Endothelial cell of umbilical vein (primary cell): ENCODE data around the gene APBA2. TPM values are rescaled to one million over a fixed set of nuclear protein-coding genes. Genes with fewer than 3 reads are reported as not detected.

Source experiments
- BruUV-seq: library from RNA; stranded (reverse); fragments of 400-500 nt; replicated peaks from 2 replicates; lab custom pipeline; 2021; lab: Mats Ljungman, UMichigan
- CTCF ChIA-PET: fragments of 300-600, 350-600 bp; sonication (Branson Sonifier 250); formaldehyde crosslinking; loops from one replicate; lab custom pipeline; 2021; ENCODE audit warnings: antibody characterized with exemption, inconsistent platforms; lab: Charles Lee
- POLR2A ChIA-PET: fragments of 300-600, 350-600 bp; sonication (Branson Sonifier 250); formaldehyde crosslinking; loops from one replicate; lab custom pipeline; 2021; ENCODE audit warnings: antibody characterized with exemption, inconsistent platforms; lab: Charles Lee
- DNase-seq: peaks from one replicate; pipeline ENCODE4 v3.0.0-alpha.2; 2011; ENCODE audit warnings: low read depth, low spot score
- FAIRE-seq: peaks from 2 replicates; lab custom pipeline; 2011; peaks lifted over from hg19 to GRCh38; lab: Jason Lieb, UNC
- H2AFZ ChIP-seq: 2 replicates; pipeline ENCODE4 v1.6.0; 2012; ENCODE audit warnings: low read depth, low read length, control low read depth, inconsistent platforms
- H3K27ac ChIP-seq: 2 replicates; pipeline ENCODE4 v1.5.1; 2011; ENCODE audit warnings: low read depth, mild to moderate bottlenecking, control low read depth, low read length, moderate library complexity; ENCODE audit not compliant: insufficient read depth
- H3K27me3 ChIP-seq, 2 experiments: 2 replicates each; pipeline versions ENCODE4 v1.6.0 to v1.6.1; 2011; ENCODE audit warnings: low read length in 2 of 2, mixed read lengths in 1 of 2; ENCODE audit not compliant: control insufficient read depth in 2 of 2, insufficient read depth in 2 of 2
- H3K36me3 ChIP-seq, 2 experiments: 2 replicates in 1 of 2; 3 replicates in 1 of 2; pipeline ENCODE4 v1.5.1; 2011; ENCODE audit warnings: low read length in 2 of 2, mild to moderate bottlenecking in 1 of 2, moderate library complexity in 1 of 2; ENCODE audit not compliant: control insufficient read depth in 2 of 2, insufficient read depth in 2 of 2; ENCODE audit errors: extremely low read depth in 1 of 2
- H3K4me1 ChIP-seq: 3 replicates; pipeline ENCODE4 v1.5.1; 2011; ENCODE audit warnings: mild to moderate bottlenecking, low read length; ENCODE audit not compliant: control insufficient read depth, insufficient read depth; ENCODE audit errors: extremely low read depth
- H3K4me2 ChIP-seq: 2 replicates; pipeline ENCODE4 v1.6.1; 2011; ENCODE audit warnings: low read length, control low read depth, mixed read lengths; ENCODE audit not compliant: insufficient read depth
- H3K4me3 ChIP-seq, 3 experiments: fragments of 200-600 bp in 1 of 3; sonication (generic), shearing (Covaris generic) in 1 of 3; replicated peaks in 1 of 3; 2 replicates each; pipeline ENCODE4 v1.5.1; 2011 to 2016; ENCODE audit warnings: control low read depth in 3 of 3, low read length in 3 of 3, mild to moderate bottlenecking in 2 of 3, inconsistent platforms in 1 of 3, low read depth in 1 of 3, moderate library complexity in 1 of 3; ENCODE audit not compliant: insufficient read depth in 1 of 3
- H3K79me2 ChIP-seq: 2 replicates; pipeline ENCODE4 v1.6.0; 2012; ENCODE audit warnings: low read length, inconsistent platforms; ENCODE audit not compliant: control insufficient read depth, insufficient read depth
- H3K9ac ChIP-seq: replicated peaks from 2 replicates; pipeline ENCODE3; 2011; ENCODE audit warnings: low read length, control low read depth; ENCODE audit not compliant: insufficient read depth; ENCODE audit errors: extremely low read depth
- H3K9me1 ChIP-seq: replicated peaks from 3 replicates; pipeline ENCODE4 v1.6.0; 2011; ENCODE audit warnings: mild to moderate bottlenecking, low read length; ENCODE audit not compliant: control insufficient read depth, insufficient read depth; ENCODE audit errors: extremely low read depth
- H3K9me3 ChIP-seq: replicated peaks from 2 replicates; pipeline ENCODE4 v1.5.1; 2012; ENCODE audit warnings: low read length, inconsistent platforms; ENCODE audit not compliant: control insufficient read depth, insufficient read depth
- H4K20me1 ChIP-seq: replicated peaks from 2 replicates; pipeline ENCODE3; 2011; ENCODE audit warnings: mild to moderate bottlenecking, low read length; ENCODE audit not compliant: control insufficient read depth, insufficient read depth; ENCODE audit errors: extremely low read depth
- EZH2 ChIP-seq: IDR thresholded peaks from 2 replicates; pipeline ENCODE4 v1.6.1; 2012; ENCODE audit warnings: borderline replicate concordance, low read depth, mild to moderate bottlenecking, moderate library complexity, low read length, inconsistent platforms; ENCODE audit not compliant: severe bottlenecking
- FOS ChIP-seq: IDR thresholded peaks from 2 replicates; pipeline ENCODE4 v1.6.1; 2011; ENCODE audit warnings: mild to moderate bottlenecking, low read length, moderate library complexity, borderline replicate concordance; ENCODE audit not compliant: insufficient read depth
- GATA2 ChIP-seq: IDR thresholded peaks from 2 replicates; pipeline ENCODE4 v1.7.0; 2011; ENCODE audit warnings: low read depth, mild to moderate bottlenecking, moderate library complexity, mixed read lengths, low read length; ENCODE audit not compliant: insufficient read length, insufficient read depth
- JUN ChIP-seq: IDR thresholded peaks from 2 replicates; pipeline ENCODE4 v1.6.1; 2011; ENCODE audit warnings: borderline replicate concordance, low read depth; ENCODE audit not compliant: insufficient read length, insufficient read depth
- MYC ChIP-seq: IDR thresholded peaks from one replicate; pipeline ENCODE4 v1.6.1; 2011; ENCODE audit warnings: mild to moderate bottlenecking, low read depth, low read length
- POLR2A ChIP-seq: IDR thresholded peaks from 2 replicates; pipeline ENCODE4 v1.6.1; 2012; ENCODE audit warnings: low read depth, mild to moderate bottlenecking, control low read depth, low read length
- POLR2AphosphoS5 ChIP-seq: IDR thresholded peaks from 2 replicates; pipeline ENCODE4 v1.6.1; 2012; ENCODE audit warnings: low read depth, mild to moderate bottlenecking, control low read depth, low read length, moderate library complexity; ENCODE audit not compliant: insufficient read depth
- dilution Hi-C: fragments of 300-500 bp; cut with MboI; formaldehyde crosslinking; loops from one replicate; pipeline ENCODE4 v1.15.0; 2019; ENCODE audit warnings: low sequenced_read_pairs; ENCODE audit not compliant: extremely low pct_ligation_motif_present
- intact Hi-C: fragments of 100-400 bp; cut with micrococcal nuclease; formaldehyde crosslinking; loops from one replicate; pipeline ENCODE4 v1.10.0; 2022
- polyA plus RNA-seq, 4 experiments: library from polyadenylated mRNA; depleted of rRNA in 3 of 4; stranded (reverse) in 3 of 4; unstranded in 1 of 4; fragments of >200 nt; gene quantifications; 2 replicates each; pipeline versions ENCODE4 v1.2.1 to v1.2.3, GENCODE V29; 2011 to 2012; ENCODE audit warnings: missing spikeins in 1 of 4
- total RNA-seq: library from RNA; stranded (reverse); gene quantifications from 2 replicates; pipeline ENCODE4 v1.2.3, GENCODE V29; 2021
- TF ChIP-seq, protein P1 (sequence below): IDR thresholded peaks from 2 replicates; pipeline ENCODE4 v1.6.1; 2011; ENCODE audit not compliant: insufficient read depth, insufficient read length
- TF ChIP-seq, protein P2 (sequence below), 2 donors: IDR thresholded peaks; 1 replicate in 1 of 2; 2 replicates in 1 of 2; pipeline ENCODE4 v1.5.1; 2011; ENCODE audit warnings: low read length in 2 of 2, mild to moderate bottlenecking in 2 of 2, moderate library complexity in 2 of 2, control low read depth in 1 of 2, inconsistent platforms in 1 of 2, low read depth in 1 of 2; ENCODE audit not compliant: insufficient read depth in 1 of 2; ENCODE audit errors: extremely low read depth in 1 of 2

Gene APBA2
- total and polyA plus RNA-seq, 2 donors (not counting 3 experiments of a cell fraction or from before 2014, with no cell fraction given): 5.7 to 11.1 TPM

DNA sequence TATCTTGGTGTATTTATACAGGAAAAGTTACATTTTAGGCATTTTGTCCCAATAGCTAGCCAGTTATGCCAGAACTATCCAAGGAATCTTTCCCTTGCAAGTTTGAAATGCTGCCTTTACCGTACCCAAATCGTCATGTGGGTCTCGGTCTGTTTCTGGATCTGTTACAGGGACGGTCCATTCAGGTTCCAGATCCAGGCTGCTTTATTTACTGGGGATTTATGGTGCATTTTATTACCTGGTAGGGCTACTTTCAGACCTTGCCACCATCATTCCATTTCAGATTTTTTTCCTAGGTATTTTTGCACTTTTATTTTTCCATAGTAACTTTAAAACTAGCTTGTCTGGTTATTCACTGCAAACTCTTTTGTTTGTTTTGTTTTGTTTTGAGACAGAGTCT is 197.4 kb downstream of the APBA2 start:
- no peak overlapping the region for H3K4me2 ChIP-seq
- H3K27ac ChIP-seq: no peak overlapping the region
- H3K9me3 ChIP-seq: no peaks in the 10 kb centered on the region
- intact Hi-C loops (no loop called here), dilution Hi-C loops (no loop called here)
- no peak overlapping the region for H2AFZ ChIP-seq
- FAIRE-seq (no peak), DNase-seq (no peak)
- no TSS peak for BruUV-seq
- no peak overlapping the region for H3K4me3 ChIP-seq
- ChIA-PET POLR2A (no interaction called here), CTCF (interaction anchor here (0.8 to 4.7 kb wide), 5 partner anchors 8 to 57 kb away, joined by 3 to 23 read pairs (median 4); no protein-coding TSS in a partner anchor)
- H3K36me3 ChIP-seq: no peaks in the 10 kb centered on the region
- no peaks in the 10 kb centered on the region for H3K79me2 ChIP-seq
- no peaks in the 10 kb centered on the region for H3K9me1 ChIP-seq
- no peak overlapping the region for H3K9ac ChIP-seq
- TF ChIP-seq, protein P1, sequence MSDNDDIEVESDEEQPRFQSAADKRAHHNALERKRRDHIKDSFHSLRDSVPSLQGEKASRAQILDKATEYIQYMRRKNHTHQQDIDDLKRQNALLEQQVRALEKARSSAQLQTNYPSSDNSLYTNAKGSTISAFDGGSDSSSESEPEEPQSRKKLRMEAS: no peak
- TF ChIP-seq POLR2AphosphoS5 (no peak), JUN (no peak), FOS (no peak), MYC (no peak), POLR2A (no peak), GATA2 (no peak), EZH2 (no peak)
- TF ChIP-seq, protein P2, sequence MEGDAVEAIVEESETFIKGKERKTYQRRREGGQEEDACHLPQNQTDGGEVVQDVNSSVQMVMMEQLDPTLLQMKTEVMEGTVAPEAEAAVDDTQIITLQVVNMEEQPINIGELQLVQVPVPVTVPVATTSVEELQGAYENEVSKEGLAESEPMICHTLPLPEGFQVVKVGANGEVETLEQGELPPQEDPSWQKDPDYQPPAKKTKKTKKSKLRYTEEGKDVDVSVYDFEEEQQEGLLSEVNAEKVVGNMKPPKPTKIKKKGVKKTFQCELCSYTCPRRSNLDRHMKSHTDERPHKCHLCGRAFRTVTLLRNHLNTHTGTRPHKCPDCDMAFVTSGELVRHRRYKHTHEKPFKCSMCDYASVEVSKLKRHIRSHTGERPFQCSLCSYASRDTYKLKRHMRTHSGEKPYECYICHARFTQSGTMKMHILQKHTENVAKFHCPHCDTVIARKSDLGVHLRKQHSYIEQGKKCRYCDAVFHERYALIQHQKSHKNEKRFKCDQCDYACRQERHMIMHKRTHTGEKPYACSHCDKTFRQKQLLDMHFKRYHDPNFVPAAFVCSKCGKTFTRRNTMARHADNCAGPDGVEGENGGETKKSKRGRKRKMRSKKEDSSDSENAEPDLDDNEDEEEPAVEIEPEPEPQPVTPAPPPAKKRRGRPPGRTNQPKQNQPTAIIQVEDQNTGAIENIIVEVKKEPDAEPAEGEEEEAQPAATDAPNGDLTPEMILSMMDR (IDR thresholded peaks at IDR 0.05; ENCODE audit: extremely low read depth in 1 of 2, insufficient read depth in 1 of 2, low read depth in 1 of 2, low read length in 2 of 2): no peak
- no peaks in the 10 kb centered on the region for H4K20me1 ChIP-seq
- no peaks in the 10 kb centered on the region for H3K27me3 ChIP-seq
- H3K4me1 ChIP-seq: no peaks in the 10 kb centered on the region
